Uterus (tissue), 4 donors: ENCODE data around the gene PDE4D. TPM values are rescaled to one million over a fixed set of nuclear protein-coding genes. Genes with fewer than 3 reads are reported as not detected.
"Not testable (repeated sequence)": the region's sequence is repeated elsewhere in the genome, so short reads cannot be mapped to it uniquely, and the experiment has no call there.

Experiments used
- DNase-seq, 2 donors: peaks; one replicate each; pipeline ENCODE4 v3.0.0-alpha.2; 2019 to 2020
- H3K27ac ChIP-seq, 2 donors: fragments of 200-600 bp; sonication (generic); 1 replicate in 1 of 2; 2 replicates in 1 of 2; pipeline ENCODE4 v1.5.1; 2016 to 2018
- H3K27me3 ChIP-seq, 2 donors: fragments of 200-600 bp; sonication (generic); one replicate each; pipeline ENCODE4 v1.5.1; 2018 to 2019; ENCODE audit warnings: control low read depth in 1 of 2
- H3K36me3 ChIP-seq, 2 donors: fragments of 200-600 bp; sonication (generic); one replicate each; pipeline ENCODE4 v1.5.1; 2019; ENCODE audit warnings: control low read depth in 1 of 2
- H3K4me1 ChIP-seq, 2 donors: fragments of 200-600 bp; sonication (generic); one replicate each; pipeline ENCODE4 v1.5.1; 2018 to 2019; ENCODE audit warnings: control low read depth in 1 of 2
- H3K4me3 ChIP-seq, 2 donors: fragments of 200-600 bp; sonication (generic); 1 replicate in 1 of 2; 2 replicates in 1 of 2; pipeline ENCODE4 v1.5.1; 2018 to 2019; ENCODE audit warnings: mild to moderate bottlenecking in 1 of 2
- H3K9me3 ChIP-seq, 2 donors: fragments of 200-600 bp; sonication (generic); one replicate each; pipeline ENCODE4 v1.5.1; 2019; ENCODE audit warnings: control low read depth in 1 of 2
- POLR2A ChIP-seq, 2 donors: fragments of 450-650 bp; IDR thresholded peaks; one replicate each; pipeline ENCODE4 v1.6.1; 2016; ENCODE audit warnings: antibody characterized with exemption in 2 of 2, mild to moderate bottlenecking in 1 of 2, moderate library complexity in 1 of 2
- intact Hi-C: fragments of 100-400 bp; cut with DNase I; formaldehyde crosslinking; loops from one replicate; pipeline ENCODE4 v1.15.1; 2023; ENCODE audit warnings: low total_unique reads
- total RNA-seq, 4 donors: library from RNA; depleted of rRNA in 3 of 4; stranded (reverse); fragments of >200 nt in 3 of 4; gene quantifications; one replicate each; pipeline versions ENCODE4 v1.1.0 to v1.2.4, GENCODE V29; 2014 to 2023
- TF ChIP-seq, protein P1 (sequence below), 4 experiments: fragments of 200-600 bp in 2 of 4; fragments of 450-650 bp in 2 of 4; sonication (generic) in 2 of 4; IDR thresholded peaks; one replicate each; pipeline ENCODE4 v1.5.1; 2016 to 2019; ENCODE audit warnings: antibody characterized with exemption in 4 of 4, mild to moderate bottlenecking in 2 of 4, moderate library complexity in 1 of 4
- donor health status: DM: yes; HTN: yes; CAD: no.

The PDE4D gene
- total RNA-seq, 4 donors from 2014 or later = 27.1 to 77.0 (median 45.8) TPM

DNA sequence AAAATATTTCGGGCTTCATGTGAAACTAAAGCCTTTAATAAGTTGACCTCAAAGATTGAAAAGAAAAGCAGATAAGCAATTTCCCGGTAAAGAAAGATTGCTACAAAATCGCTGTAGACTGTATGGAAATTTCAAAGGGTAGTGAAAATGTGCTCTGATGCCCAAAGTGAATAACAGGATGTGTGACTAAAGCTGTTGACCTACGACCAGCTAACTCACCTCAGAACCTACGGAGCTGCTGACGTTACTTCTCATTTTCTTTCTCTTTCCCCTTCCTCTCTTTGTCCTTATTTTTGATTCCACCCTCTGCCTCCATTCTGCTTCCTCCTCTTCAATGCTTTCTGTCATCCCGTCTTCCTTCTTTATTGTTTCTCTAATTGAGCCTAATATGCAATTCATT is 103.2 kb downstream of the PDE4D start:
- TF ChIP-seq, protein P1, sequence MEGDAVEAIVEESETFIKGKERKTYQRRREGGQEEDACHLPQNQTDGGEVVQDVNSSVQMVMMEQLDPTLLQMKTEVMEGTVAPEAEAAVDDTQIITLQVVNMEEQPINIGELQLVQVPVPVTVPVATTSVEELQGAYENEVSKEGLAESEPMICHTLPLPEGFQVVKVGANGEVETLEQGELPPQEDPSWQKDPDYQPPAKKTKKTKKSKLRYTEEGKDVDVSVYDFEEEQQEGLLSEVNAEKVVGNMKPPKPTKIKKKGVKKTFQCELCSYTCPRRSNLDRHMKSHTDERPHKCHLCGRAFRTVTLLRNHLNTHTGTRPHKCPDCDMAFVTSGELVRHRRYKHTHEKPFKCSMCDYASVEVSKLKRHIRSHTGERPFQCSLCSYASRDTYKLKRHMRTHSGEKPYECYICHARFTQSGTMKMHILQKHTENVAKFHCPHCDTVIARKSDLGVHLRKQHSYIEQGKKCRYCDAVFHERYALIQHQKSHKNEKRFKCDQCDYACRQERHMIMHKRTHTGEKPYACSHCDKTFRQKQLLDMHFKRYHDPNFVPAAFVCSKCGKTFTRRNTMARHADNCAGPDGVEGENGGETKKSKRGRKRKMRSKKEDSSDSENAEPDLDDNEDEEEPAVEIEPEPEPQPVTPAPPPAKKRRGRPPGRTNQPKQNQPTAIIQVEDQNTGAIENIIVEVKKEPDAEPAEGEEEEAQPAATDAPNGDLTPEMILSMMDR (IDR thresholded peaks at IDR 0.05) = no peak
- TF ChIP-seq POLR2A (IDR thresholded peaks at IDR 0.05) = peak in 1 of 2 donors; percentile 24
- Histone ChIP-seq H3K4me1 (peaks cover 0 to 6% of the 10 kb centered on the region in 2 donors), H3K4me3 (peak overlapping the region in 1 of 2 donors; percentile 11), H3K27ac (peak overlapping the region; percentile 74 to 88), H3K36me3 (no peaks in the 10 kb centered on the region), H3K27me3 (no peaks in the 10 kb centered on the region), H3K9me3 (no peaks in the 10 kb centered on the region)
- no peak for DNase-seq
- intact Hi-C loops = no loop called here

DNA sequence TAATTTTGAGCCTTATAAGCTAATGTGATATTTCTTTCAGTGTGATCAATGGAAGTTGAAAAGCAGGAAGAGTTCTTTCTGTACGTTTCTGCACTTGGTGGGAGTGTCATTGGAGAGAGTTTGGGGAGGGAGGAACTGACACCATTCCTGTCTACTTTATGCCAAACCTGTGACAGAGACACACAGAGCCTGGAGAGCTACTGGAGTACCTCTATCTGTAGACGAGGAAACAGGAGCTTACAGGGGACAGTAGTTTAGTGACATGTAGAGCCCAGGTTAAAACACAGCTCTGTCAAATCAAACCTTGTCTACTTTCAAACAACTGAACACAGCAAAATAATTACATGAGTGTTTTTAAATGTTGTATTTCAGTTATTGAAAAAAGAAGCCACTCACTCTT is 103.6 kb downstream of the PDE4D start:
- Histone ChIP-seq H3K9me3 (no peaks in the 10 kb centered on the region), H3K36me3 (no peaks in the 10 kb centered on the region), H3K27ac (peak overlapping the region; percentile 74 to 88), H3K27me3 (no peaks in the 10 kb centered on the region), H3K4me3 (no peak overlapping the region), H3K4me1 (peaks cover 0 to 7% of the 10 kb centered on the region in 2 donors)
- TF ChIP-seq, protein P1 (IDR thresholded peaks at IDR 0.05) = no peak
- TF ChIP-seq POLR2A (IDR thresholded peaks at IDR 0.05) = peak in 1 of 2 donors; percentile 9
- intact Hi-C loops = no loop called here
- no peak for DNase-seq

DNA sequence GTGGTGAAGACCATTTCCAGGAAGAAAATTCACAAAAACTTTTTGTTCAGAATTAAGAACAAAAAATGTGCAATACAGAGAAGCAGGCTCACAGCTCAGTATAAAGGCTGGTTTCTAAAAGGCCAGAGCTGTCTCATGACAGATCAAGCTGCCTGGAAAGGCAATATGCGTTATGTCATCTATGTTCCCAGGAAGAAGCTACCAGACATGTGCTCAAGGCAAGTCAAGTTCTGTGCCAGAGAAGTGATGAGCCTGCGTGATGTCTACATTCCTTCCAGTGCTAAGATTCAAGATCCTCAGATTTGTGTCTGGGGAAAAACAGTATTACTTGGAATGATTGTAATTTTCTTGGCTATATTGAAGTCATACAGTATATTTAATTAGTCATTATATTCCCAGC is 104.3 kb downstream of the PDE4D start:
- peak; percentile 20 to 44 for DNase-seq
- Histone ChIP-seq H3K4me3 (no peak overlapping the region), H3K9me3 (no peaks in the 10 kb centered on the region), H3K27ac (peak overlapping the region; percentile 74 to 88), H3K4me1 (peaks cover 0 to 7% of the 10 kb centered on the region in 2 donors), H3K36me3 (no peaks in the 10 kb centered on the region), H3K27me3 (no peaks in the 10 kb centered on the region)
- TF ChIP-seq POLR2A (IDR thresholded peaks at IDR 0.05) = no peak
- TF ChIP-seq, protein P1 (IDR thresholded peaks at IDR 0.05) = no peak
- intact Hi-C loops = no loop called here

DNA sequence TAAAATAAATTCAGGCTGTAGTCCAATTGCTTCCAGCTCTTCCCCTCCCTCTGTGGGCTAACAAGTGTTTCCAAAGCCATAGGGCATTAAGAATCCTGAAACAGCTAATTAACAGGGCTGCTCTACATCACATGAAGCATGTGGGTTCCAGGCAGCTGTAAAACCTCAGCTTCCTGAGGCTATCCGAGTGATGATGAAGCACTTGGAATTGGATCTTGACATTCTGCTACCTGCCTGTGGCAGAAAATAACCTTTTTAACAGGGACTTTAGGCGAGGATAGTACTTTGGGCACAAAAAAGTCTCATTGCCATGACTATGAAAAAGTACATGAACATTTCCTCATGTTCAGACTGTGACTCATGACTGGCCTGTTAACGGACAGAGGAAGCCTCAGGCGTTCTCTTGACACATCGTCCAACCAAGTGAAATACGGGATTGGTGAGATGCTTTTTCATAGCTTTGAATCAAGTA is 107.2 kb downstream of the PDE4D start:
- peak in 1 of 2 donors; percentile 49 for DNase-seq
- no peaks in the 10 kb centered on the region for H3K36me3 ChIP-seq
- H3K27ac ChIP-seq = peak overlapping the region; percentile 53 to 55
- no peaks in the 10 kb centered on the region for H3K27me3 ChIP-seq
- peaks cover 0 to 7% of the 10 kb centered on the region in 2 donors for H3K4me1 ChIP-seq
- TF ChIP-seq POLR2A (IDR thresholded peaks at IDR 0.05) = no peak
- TF ChIP-seq, protein P1 (IDR thresholded peaks at IDR 0.05) = no peak
- no peaks in the 10 kb centered on the region for H3K9me3 ChIP-seq
- no peak overlapping the region for H3K4me3 ChIP-seq
- intact Hi-C loops = no loop called here

- Histone ChIP-seq H3K36me3 (no peaks in the 10 kb centered on the region), H3K27ac (peak overlapping the region; percentile 53 to 55), H3K27me3 (no peaks in the 10 kb centered on the region), H3K9me3 (no peaks in the 10 kb centered on the region), H3K4me1 (peaks cover 0 to 7% of the 10 kb centered on the region in 2 donors), H3K4me3 (no peak overlapping the region)
- no peak for DNase-seq
- intact Hi-C loops = no loop called here
- TF ChIP-seq, protein P1 (IDR thresholded peaks at IDR 0.05) = no peak
- TF ChIP-seq POLR2A (IDR thresholded peaks at IDR 0.05) = no peak
Measured at GRCh38 chr5:59785676-59786333, 107.7 kb downstream of the PDE4D start.

DNA sequence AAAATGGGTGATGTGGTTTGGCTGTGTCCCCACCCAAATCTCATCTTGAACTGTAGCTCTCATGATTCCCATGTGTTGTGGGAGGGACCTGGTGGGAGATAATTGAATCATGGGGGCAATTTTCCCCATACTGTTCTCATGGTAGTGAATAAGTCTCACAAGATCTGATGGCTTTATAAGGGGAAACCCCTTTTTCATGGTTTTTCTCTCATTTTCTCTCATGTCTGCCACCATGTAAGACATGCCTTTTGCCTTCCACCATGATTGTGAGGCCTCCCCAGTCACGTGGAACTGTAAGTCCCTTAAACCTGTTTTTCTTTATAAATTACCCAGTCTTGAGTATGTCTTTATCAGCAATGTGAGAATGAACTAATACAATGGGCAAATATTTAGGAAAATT is 108.8 kb downstream of the PDE4D start:
- H3K36me3 ChIP-seq, H3K9me3 ChIP-seq, intact Hi-C loops, H3K27ac ChIP-seq, H3K4me3 ChIP-seq, H3K27me3 ChIP-seq, H3K4me1 ChIP-seq, DNase-seq: not testable (repeated sequence)
